HG02981 (cell line): ENCODE results near the gene ARPC5.

Experiments used
- ATAC-seq: cut with Tn5 transposase; IDR thresholded peaks from one replicate; pipeline ENCODE4 v1.9.1; 2021; ENCODE audit warnings: mild to moderate bottlenecking, moderate library complexity; ENCODE audit not compliant: unreplicated experiment

The ARPC5 gene

DNA sequence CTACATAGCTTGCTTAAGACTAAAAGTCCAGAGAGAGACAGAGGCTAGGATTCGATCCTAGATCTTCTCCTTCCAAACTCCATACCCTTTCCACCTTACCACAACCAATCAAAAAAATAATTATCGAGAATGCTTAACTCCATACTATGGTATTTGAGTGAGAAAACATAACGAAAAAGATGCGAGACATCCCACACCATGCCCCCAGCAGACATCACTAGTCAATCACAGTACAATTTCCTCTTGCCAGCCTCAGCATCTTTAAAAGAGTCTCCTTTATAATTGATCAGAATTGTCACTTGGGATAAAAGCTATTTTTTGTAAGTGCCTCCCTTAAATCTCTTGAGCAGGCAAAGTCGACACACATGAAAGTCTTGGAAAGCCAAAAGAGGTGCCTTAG is 46.2 kb downstream of the ARPC5 start:
- no peak for ATAC-seq

DNA sequence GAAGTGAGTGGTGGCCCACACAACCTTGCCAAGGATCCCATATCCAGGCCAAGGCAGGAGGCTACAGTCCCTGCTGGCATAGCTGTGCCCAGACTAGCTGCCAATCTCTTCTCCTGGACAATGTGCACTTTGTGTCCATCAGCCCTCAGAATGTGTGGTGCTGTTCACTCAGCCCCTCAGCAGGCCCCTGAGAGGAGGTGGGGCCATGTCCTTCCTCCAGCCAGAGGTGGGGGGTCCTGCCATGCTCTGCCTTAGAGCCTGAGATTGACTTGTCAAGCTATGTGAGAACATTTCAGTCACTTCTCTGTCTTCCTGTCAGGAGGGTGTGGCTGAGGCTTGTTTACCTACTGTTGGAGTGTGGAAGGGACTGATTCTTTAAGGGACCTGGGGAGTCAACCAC is 46.8 kb downstream of the ARPC5 start:
- no peak for ATAC-seq

GRCh38 chr1:183586926-183587325 is 48.7 kb downstream of the ARPC5 start:
- no peak for ATAC-seq

DNA sequence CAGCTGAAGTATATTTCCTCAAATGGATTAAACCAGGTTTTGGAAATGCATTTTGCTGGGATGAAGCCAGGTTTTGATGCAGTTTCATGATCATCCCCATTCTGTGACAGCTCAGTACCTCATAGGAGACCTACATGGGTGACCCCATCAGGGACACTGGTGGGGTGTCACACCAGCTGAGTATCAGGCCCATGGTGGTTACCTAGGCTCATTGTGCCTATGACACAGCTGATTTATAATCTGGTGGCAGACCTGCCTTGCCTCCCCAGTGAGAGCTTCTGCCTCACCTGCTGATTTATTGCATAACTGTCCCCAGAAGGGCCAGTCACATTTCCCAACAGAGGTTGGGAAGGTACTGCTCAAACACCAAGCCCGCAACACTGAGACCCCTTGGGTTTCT is 49.1 kb downstream of the ARPC5 start:
- ATAC-seq: no peak

- no peak for ATAC-seq
These were observed 50.5 kb downstream of the ARPC5 start for GRCh38 chr1:183585038-183585437.

DNA sequence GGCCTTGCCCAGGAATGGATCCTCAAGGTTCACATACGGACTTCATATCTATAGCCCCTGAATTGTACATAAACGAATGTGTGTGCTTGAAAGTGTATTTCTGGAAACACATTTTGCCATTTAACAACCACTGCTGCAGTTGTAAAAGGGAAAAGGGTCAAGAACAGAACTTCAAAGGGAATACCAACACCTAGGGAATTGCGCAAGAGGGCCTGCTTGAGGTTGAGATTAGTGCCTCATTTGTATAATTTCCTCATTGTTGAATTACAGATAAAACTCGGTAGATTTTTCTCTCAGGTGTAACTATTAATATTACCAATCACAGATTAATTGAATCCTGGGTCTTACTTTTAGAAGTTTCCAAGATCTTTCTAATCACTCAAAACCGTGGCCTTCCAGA is 51.4 kb downstream of the ARPC5 start:
- ATAC-seq: no peak

DNA sequence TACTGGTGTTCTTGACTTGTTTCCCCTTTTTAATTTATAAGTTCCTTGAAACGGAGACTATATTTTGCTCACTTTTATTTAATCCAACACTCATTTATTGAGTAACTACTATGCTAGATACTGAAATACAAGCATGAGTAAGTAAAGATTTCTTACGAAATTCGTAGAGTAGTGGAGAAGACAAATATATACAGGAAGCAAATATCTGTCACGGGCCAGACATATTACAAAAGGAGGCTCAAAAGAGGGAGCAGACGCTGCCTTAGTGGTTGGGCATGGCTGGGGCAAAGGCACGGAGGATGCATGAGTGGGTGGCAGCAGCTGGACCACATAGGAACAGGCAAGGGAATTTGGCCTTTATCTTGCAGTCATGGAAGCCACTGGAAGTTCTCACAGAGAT is 52.1 kb downstream of the ARPC5 start:
- no peak for ATAC-seq

DNA sequence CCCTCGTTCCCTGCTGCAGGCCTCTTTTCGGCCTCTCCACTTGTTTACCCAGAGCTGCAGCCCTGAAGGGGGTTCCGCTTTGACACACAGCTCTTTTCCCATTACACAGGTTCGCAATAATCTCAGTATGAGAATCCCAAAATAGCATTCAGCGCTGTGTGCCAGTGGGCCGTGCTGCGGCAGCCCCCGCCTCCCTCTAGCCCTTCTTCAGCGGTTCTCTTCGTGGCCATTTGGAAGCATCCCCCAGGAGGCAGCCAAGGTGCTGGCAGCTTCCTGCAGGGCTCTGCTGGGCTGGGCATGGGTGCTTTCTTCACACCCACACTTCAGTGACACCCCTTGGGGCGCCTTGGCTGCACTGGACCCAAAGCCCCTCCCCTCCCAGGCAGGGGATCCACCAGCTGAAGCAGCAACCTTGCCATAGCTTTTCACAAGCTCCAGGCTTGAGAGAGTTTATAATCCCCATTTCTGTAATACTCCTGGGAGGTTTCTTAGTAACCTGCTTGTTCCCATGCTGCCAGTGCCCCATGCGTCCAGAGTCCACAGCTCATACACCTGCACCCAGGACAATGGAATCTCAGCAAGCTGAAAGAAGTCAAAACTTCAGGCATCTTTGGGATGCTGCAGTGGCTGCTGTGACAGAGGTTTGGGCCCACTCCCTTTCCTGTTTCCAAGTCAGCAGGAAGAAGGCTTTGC is 53.4 kb downstream of the ARPC5 start:
- no peak for ATAC-seq

- no peak for ATAC-seq
These were observed 55.3 kb downstream of the ARPC5 start for GRCh38 chr1:183580281-183580682.

GRCh38 chr1:183578856-183579255 is 56.7 kb downstream of the ARPC5 start:
- ATAC-seq: no peak

DNA sequence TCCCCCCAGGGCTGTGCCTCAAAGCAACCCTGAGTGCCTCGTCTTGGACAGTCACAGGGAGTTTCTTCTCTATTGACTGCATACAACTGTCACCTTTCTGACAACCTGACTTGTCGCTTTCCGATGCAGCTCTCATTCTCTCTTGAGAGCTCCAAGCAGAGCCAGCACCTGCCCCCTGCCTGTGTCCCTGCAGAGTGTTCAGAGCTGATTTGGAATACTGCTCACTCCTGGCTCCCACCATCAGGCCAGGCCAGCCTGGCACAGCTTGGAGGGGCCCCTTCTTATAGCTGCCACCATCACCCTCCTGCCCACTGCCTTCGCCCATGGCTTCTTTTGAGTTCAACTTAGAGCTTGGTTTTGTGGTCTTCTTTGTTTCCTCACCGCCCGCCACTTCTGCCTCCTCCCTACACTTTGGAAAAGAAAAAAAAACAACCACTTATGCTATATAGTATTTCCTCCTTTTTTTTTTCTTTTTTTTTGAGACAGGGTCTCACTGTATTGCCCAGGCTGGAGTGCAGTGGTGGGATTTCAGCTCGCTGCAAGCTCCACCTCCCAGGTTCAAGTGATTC is 57.6 kb downstream of the ARPC5 start:
- no peak for ATAC-seq

DNA sequence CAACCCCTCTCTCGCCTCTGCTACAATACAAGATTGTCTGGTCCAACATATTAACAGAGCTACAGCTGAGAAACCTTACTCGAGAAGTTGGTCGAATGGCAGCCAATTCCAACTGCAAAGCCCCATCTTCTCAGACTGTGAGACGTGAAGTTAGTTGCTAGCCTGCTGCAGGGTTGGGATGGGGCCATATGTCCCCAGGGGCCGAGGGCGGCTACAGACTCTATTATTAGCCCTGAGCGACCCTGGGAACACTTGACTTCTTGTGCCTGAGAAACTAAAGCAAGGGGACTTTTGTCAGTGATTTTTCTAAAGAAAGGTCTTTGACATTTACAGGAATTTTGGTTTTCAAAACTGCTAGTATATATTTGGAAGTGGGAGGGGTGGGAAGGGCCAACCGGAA is 59.0 kb downstream of the ARPC5 start:
- no peak for ATAC-seq

DNA sequence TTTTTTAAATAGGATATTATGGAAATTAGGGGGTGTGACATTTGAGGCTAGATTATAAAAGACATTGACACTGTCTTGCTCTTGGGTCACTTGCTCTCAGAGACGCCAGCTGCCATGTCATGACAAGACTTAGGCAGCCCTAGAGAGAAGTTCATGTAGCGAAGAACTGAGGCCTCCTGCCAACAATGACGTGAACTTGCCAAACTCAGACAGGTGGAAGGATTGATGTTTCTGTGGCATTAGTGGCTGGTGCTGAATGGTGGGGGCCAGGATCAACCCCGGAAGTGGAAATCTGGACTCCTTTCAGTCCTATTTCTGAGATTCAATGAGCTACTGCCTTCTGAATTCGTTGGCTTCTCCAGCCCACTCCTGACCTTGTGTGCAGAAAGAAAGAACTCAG is 60.0 kb downstream of the ARPC5 start:
- ATAC-seq: no peak

DNA sequence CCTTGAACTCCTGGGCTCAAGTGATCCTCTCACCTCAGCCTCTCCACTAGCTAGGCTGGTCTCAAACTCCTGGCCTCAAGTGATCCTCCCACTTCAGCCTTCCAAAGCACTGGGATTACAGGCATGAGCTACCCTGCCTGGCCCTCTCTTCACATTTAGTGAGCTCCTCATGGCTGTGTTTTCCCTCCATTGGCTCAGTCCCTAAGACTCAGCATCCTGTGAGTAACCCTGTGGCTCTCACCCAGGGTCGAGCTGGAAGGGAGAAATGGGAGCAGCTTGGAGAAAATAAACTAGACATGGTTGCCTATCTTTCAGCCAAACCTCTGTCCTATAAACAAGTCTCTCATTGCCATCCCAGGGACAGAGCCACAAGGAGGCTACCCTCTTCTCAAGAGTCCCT is 62.9 kb downstream of the ARPC5 start:
- no peak for ATAC-seq

GRCh38 chr1:183571678-183572268 is 63.8 kb downstream of the ARPC5 start:
- no peak for ATAC-seq
